IPS-11a (cell line): ENCODE results near the gene PIEZO2.
"Not testable (repeated sequence)": the region's sequence is repeated elsewhere in the genome, so short reads cannot be mapped to it uniquely, and the experiment has no call there.

Experiments
- H3K4me3 ChIP-seq: one replicate; pipeline ENCODE4 v1.5.1; 2013; ENCODE audit warnings: low read depth, low read length, control low read depth

Gene PIEZO2

GRCh38 chr18:11149441-11150270, at the start of gene PIEZO2:
PIEZO2 (minus strand) TSS chr18:11149569; CDS start chr18:11148588, 981 bp downstream.
- H3K4me3 ChIP-seq, result peak within 1 kb of the TSS; percentile 21

DNA sequence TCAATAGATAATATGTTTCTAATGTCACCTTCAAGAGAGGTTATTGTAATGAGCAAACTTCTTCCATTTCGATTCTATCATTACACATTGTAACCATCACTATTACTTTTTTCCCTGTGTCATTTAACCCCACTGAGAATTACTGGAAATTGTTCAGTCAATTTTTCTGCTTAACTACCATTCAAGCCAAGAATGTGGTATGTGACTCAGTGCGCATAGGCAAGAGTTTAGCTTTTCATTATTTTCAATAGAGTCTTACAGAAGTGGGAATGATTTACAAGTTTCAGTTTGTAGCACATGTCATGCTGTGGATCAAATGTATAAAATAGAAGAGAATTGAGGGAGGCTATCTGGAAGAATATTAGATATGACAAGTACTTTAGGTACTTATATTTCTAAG, 34.3 kb upstream of the PIEZO2 start:
- H3K4me3 ChIP-seq, result no peak overlapping the region

GRCh38 chr18:11181629-11182028, 32.3 kb upstream of the PIEZO2 start:
- not testable (repeated sequence) for H3K4me3 ChIP-seq

DNA sequence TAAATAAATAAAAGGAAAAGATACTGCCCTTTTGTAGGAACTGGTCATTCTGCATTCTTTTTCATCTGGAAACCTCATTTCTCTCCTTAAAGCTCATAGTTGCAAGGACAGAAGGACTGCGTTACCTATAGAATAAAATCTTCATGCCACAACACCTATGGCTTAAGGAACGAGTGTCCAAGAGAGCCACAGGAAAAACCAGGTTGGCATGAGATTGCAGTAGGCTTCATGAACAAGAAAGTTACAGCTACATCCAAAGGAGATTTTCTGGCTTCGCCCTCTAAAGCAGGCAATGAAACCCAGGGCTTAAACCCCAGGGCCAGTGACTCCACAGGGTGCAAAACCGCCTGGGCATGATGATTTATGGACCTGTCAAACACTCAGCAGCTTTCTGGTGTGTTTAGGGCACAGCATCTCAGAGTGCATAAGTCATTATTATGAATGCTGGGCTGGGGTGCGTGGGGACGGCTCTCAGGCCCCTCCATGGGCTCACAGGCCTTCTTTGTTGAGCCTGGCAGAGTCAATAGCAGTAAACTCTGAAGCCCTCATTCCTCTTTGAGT, 30.7 kb upstream of the PIEZO2 start:
- no peak overlapping the region for H3K4me3 ChIP-seq

DNA sequence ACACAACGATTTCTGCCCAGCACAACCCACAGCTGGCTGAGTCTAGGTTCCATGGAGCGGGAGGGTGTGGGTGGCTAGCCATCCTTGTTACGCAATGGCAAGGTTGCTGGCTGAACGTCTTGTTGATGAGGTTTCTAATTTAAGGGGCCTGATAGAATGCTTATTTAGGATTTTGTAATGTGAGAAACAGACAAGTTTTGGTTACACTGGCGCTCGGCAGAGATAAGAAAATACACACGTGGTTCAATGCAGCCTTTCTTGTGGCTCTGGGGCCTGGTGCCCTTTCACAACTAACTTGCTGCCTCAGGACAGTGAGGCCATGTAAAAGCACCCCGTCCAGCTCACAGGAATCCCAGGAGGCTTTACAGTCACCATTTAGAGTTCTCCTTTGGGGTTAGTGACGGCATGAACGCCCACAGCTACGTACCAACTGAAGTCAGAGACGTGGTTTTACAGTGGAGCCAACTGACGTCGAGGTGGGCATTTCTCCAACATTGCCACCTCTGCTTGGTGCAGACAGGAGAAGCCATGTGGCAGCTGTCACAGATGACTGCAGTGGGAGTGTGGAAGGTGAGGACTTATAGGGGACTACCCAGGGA, 29.7 kb upstream of the PIEZO2 start:
- no peak overlapping the region for H3K4me3 ChIP-seq

DNA sequence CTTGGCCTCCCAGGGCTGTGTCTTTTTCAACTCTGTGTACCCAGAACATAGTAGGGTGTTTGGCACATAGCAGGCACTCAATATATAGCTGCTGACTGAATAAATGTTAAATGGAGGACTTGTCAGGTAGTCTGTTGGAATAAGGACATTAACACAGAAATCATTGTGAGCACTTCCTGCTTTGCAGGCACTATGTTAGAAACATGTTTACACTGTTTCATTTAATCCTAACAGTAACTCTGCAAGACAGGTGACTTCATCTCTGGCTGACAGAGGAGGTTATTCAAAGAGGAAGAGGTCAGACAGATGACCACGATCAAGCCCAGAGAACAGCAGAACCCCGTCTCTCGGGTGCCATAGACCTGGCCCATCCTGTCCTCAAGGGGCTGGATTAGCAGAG, 28.0 kb upstream of the PIEZO2 start:
- H3K4me3 ChIP-seq, result no peak overlapping the region

DNA sequence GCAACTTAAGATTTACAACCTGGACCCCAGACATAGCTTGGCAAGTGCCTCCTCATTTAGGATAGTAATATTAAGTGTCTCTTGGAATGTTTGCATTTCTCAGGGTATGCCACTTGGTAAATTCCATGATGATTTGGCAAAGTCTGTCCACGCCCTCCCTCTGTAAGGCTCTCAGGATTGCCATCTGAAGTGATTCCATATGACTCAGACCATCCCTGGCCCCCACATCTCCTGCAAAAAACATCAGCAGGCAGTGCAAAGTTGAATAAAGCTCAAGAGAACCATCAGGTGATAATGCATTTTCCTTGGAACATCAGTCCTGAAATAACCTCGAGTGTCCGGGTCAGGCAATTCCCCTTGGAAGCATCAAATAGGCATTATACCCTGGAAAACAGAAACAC, 27.1 kb upstream of the PIEZO2 start:
- no peak overlapping the region for H3K4me3 ChIP-seq

DNA sequence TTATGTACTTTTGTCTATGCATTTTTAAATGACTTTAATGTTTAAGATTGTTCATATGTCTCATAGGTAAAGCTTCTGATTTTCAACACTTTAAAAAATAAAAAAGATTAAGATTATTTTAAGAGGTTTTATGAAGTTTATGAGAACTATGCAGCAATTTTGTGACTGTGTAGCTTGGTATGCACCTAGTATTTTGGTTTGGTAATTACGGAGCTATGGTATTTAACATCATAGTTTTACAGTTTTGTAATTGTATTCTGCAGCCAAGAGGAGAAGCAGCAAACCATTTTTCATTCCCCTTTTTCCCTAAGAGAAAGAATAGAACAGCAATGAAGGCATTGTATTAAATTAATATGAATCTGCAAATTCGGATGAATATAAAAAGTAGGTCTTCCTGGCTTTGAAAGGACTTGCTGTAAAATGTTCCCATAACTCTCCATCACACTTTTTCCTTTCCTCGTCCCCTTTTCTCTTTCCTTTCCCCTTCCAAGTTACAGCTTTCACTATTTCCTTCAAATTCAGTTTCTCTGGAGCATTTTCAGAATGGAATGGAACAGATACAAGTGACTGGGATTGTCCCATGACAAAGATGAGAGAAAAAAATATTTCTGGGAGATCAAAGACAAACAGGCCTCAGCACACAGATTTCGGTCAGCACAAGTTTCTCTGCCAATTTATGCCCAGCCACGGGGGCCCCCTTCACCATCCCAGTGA, 26.1 kb upstream of the PIEZO2 start:
- no peak overlapping the region for H3K4me3 ChIP-seq

DNA sequence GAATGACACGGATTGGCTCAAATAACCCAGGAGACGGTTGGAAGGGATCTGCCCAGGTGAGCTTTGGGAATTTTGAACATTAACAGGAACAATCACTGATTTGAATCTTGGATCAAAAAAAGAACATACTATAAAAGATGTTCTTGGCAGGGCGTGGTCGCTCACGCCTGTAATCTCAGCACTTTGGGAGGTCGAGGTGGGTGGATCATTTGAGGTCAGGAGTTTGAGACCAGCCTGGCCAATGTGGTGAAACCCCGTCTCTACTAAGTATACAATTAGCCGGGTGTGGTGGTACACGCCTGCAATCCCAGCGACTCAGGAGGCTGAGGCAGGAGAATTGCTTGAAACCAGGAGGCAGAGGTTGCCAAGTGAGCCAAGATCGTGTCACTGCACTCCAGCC, 24.8 kb upstream of the PIEZO2 start:
- H3K4me3 ChIP-seq, result not testable (repeated sequence)

DNA sequence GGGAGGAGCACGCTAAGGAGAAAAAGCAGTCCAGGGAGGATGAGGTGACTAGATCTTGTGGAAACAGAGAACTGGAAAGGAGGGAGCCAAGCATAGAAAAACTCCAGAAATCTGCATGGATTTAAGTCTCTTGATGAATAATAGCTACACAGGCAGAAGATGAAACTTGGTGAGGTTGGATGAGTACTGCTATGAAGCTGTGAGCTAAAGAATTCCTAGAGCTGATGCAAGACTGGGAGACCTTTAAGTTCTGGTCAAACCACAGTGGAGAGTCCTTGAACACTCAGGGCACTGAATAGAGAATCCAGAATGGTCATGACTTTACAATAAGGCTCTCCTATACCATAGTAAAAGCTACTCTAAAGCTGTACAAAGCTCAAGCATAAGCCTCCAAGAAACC, 18.4 kb upstream of the PIEZO2 start:
- no peak overlapping the region for H3K4me3 ChIP-seq

GRCh38 chr18:11165952-11166351, 16.6 kb upstream of the PIEZO2 start:
- H3K4me3 ChIP-seq, result no peak overlapping the region

- no peak overlapping the region for H3K4me3 ChIP-seq
These were observed 15.8 kb upstream of the PIEZO2 start for GRCh38 chr18:11165138-11165537.

GRCh38 chr18:11163665-11164064, 14.3 kb upstream of the PIEZO2 start:
- H3K4me3 ChIP-seq, result no peak overlapping the region

DNA sequence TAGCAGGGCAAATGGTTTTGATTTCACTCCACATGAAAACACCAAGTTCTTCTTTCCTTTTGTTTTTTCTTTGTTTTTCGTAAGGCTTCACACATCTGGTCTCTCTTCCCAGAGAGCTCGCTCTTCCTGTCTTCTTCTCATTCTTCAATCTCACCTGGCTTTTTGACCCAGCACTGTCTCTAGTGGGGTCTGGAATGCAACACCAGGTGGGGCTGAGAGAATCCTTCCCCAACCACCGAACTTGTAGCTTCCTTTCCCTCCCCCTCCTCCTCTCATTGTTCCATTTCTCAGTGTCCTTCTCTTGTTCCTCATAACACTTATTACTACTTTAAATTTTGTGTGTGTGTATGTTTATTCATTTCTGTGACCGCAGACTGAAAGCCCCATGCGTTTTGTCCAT, 13.5 kb upstream of the PIEZO2 start:
- H3K4me3 ChIP-seq, result no peak overlapping the region

DNA sequence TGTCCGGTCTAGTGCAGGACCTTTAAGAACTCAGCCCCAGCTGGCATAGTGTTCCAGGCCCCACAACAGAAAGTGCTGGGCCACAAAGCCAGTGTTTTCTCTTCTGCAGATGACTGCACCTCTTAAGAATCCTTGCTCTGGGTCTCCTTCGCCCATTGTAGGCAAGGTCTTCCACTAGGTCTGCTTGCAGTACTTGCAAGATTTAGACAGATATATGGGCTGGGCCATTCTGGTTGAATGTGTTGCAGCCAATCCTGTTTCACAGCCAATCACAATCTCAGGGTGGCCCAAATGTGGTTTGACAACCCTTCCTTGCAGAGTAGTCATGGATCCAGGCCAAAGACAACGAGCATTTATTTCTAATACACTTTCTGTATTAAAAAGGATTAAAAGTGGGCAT, 13.1 kb upstream of the PIEZO2 start:
- H3K4me3 ChIP-seq, result no peak overlapping the region

- H3K4me3 ChIP-seq, result no peak overlapping the region
These were observed 10.9 kb upstream of the PIEZO2 start for GRCh38 chr18:11160313-11160712.

GRCh38 chr18:11159844-11160243, 10.5 kb upstream of the PIEZO2 start:
- no peak overlapping the region for H3K4me3 ChIP-seq

DNA sequence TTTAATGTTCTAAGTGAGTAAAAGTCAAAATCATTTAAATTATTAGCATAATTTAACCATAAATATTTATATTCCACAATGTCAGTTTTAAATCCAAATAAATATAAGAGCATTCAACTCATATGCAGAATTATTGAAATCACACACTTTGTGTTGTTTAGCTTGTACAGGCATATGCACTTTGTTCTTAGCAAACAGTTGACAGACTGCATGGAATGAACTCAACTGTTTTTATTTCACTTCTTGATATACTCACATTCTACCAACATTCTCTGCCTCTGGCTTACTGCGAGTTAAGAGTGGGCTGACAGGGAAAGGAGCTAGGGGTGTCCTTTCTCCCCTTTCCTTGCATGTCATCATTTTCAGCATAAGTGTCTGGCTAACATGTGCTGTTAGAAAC, 7.6 kb upstream of the PIEZO2 start:
- no peak overlapping the region for H3K4me3 ChIP-seq

DNA sequence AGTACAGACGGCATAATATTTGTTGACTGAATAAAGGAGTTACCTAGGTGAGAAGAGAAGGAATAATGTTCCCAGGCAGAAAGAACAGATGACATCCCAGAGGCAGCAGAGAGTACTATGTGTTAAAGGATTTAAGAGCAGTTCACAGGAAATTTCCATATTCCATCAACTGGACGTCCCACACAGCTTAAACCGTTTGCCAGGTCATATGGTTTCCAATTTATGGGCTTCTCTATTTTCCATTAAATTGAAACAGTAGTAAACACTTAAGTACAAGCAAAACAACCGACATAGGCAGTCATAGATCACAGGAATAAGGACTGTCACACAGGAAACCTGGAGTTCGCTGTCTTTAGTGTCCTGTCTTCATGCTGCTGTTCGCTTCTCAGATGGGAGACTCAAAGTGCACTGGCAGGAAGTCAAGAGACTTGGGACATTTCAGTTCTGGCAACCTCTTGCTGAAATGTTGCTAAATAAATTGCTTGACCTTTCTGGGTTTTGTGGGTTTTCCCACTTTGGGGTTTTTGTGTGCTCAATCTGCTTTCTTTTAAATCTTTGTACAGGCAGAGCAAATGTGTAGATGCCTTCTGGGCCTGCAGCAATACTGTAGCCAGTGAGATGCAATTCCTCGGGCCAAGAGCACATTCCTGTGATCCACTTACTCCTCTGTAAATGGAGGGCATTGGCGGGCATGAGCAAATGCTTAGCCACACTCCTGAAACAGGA, 5.8 kb upstream of the PIEZO2 start:
- no peak overlapping the region for H3K4me3 ChIP-seq

GRCh38 chr18:11154368-11154989, 5.1 kb upstream of the PIEZO2 start:
- no peak overlapping the region for H3K4me3 ChIP-seq

GRCh38 chr18:11153097-11153496, 3.7 kb upstream of the PIEZO2 start:
- no peak overlapping the region for H3K4me3 ChIP-seq
